Mesodermal cell (in vitro differentiated cells): Measurements from ENCODE around the gene LYZL1.
"Not testable (repeated sequence)": the region's sequence is repeated elsewhere in the genome, so short reads cannot be mapped to it uniquely, and the experiment has no call there.

Experiments used
- H3K27ac ChIP-seq: 2 replicates; pipeline ENCODE4 v1.7.0; 2013; ENCODE audit warnings: mild to moderate bottlenecking, low read depth, low read length, moderate library complexity; ENCODE audit not compliant: severe bottlenecking
- H3K36me3 ChIP-seq: 2 replicates; pipeline ENCODE4 v1.7.1; 2013; ENCODE audit warnings: mild to moderate bottlenecking, low read length, moderate library complexity; ENCODE audit not compliant: control insufficient read depth, insufficient read depth
- H3K4me1 ChIP-seq: one replicate; pipeline ENCODE4 v1.7.1; 2013; ENCODE audit warnings: mild to moderate bottlenecking, low read length; ENCODE audit not compliant: insufficient read depth, control insufficient read depth, poor library complexity, severe bottlenecking
- H3K4me3 ChIP-seq: 2 replicates; pipeline ENCODE4 v1.7.0; 2013; ENCODE audit warnings: low read length, control low read depth, mild to moderate bottlenecking; ENCODE audit not compliant: insufficient read depth, poor library complexity, severe bottlenecking; ENCODE audit errors: extremely low read depth
- H3K9me3 ChIP-seq: 2 replicates; pipeline ENCODE4 v1.7.1; 2013; ENCODE audit warnings: mild to moderate bottlenecking, low read length, moderate library complexity; ENCODE audit not compliant: control insufficient read depth
- WGBS, 2 experiments: methylation state at CpG; one replicate each; pipeline ENCODE4 v1.1.5; 2013; ENCODE audit warnings: missing lambda C conversion rate in 2 of 2; ENCODE audit not compliant: insufficient coverage in 2 of 2; 5-methylcytosine and 5-hydroxymethylcytosine counted together

The LYZL1 gene

DNA sequence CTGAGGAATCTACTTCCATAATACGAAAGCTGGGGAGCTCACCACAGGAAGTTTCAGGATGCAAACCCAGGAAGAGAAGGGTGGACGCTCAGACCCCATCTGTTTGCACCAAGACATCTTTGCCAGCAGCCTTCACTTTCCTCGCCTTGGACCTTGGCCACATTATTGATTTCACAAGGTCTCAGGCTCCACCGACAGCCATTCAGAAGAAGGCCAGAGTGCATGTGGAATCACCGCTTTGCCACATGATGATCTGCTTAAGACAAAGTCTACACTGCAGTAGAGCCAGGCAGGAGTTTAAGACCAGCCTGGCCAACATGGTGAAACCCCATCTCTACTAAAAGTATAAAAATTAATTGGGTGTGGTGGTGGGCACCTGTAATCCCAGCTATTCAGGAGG, 60.0 kb downstream of the LYZL1 start:
- Histone ChIP-seq H3K4me3 (no peak overlapping the region), H3K27ac (no peak overlapping the region), H3K36me3 (no peaks in the 10 kb centered on the region), H3K9me3 (no peaks in the 10 kb centered on the region), H3K4me1 (peaks cover 15% of the 10 kb centered on the region)
- 84 to 95% methylated on average over 5 of the region's 5 CpGs for WGBS, 2 experiments

DNA sequence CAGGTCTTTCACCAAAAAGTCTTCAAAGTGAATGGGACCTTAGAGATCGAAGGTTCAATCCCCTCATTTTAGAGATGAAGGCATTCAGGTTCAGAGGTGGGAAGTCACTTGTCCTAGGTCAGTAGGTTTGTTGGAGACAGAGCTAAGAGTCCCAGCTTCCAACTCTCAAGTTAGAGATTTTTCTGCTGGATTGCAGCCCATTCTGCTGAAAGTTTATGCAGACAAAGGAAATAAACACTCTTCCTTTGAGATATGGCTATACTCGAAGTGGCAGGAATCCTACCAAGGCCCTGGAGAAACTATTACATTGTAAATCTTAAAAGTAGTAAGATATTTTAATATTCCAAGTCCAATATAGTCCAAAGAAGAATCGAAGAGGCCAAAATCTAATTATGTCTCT, 64.4 kb downstream of the LYZL1 start:
- Histone ChIP-seq H3K36me3 (no peaks in the 10 kb centered on the region), H3K9me3 (no peaks in the 10 kb centered on the region), H3K4me3 (no peak overlapping the region), H3K4me1 (peaks cover 7% of the 10 kb centered on the region), H3K27ac (no peak overlapping the region)
- 100% methylated on average over 1 of the region's 3 CpGs; no CpG with 5 or more reads in 1 of the 2 experiments for WGBS, 2 experiments

DNA sequence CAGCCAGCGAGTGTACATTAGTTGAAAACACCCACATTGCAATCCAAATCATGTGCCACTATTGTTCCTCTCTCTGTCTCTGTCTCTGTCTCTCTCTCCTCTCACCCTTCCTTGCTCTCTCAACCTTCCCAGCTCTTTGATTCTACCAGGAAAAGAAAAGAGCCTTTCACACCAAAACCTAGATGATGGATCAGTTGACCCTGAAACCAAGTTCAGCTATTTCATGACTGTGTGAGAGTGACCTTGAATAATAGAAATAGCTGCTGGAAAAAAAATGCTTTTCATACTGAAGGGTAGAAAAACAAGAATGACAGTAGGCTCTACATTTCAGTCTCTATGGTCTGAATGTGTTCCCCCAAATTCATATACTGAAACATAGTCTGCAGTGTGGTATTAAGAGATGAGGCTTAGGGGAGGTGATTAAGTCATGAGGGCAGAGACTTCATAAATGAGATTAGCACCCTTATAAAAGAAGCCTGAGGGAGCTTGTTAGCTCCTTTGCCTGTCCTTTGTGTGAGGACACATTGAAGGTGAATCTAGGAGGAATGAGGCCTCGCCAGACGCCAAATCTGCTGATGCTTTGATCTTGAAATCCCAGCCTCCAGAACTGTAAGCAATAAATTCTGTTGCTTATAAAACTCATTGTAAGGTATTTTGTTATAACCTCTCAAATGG, 65.2 kb downstream of the LYZL1 start:
- no peaks in the 10 kb centered on the region for H3K36me3 ChIP-seq
- H3K9me3 ChIP-seq: no peaks in the 10 kb centered on the region
- H3K27ac ChIP-seq: no peak overlapping the region
- H3K4me3 ChIP-seq: no peak overlapping the region
- 100% methylated on average over 1 of the region's 3 CpGs; no CpG with 5 or more reads in 1 of the 2 experiments for WGBS, 2 experiments
- H3K4me1 ChIP-seq: peaks cover 7% of the 10 kb centered on the region

DNA sequence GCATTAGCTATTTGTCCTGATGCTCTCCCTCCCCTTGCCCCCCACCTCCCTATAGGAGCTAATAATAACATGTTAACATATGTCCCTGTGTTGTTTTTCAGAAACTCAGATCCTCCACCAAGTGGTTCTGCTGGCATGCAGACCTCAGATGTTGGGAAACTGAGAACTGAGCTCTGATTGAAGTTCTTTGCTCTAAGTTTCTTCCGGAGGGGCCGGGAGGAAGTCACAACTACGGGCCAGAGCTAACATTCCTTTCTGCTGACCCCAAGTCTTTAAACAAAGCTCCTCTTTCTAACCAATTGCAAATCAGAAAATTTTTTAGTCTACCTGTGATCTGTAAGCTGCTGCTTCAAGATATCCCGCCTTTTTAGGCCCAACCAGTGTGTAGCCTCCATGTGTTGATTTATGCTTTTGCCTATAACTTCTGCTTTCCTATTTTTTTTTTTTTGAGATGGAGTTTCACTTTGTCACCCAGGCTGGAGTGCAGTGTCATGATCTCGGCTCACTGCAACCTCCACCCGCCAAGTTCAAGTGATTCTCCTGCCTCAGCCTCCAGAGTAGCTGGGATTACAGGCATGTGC, 66.6 kb downstream of the LYZL1 start:
- Histone ChIP-seq H3K4me3 (no peak overlapping the region), H3K36me3 (no peaks in the 10 kb centered on the region), H3K4me1 (peaks cover 7% of the 10 kb centered on the region), H3K27ac (no peak overlapping the region), H3K9me3 (no peaks in the 10 kb centered on the region)
- WGBS, 2 experiments: 86 to 96% methylated on average over 6 of the region's 6 CpGs

DNA sequence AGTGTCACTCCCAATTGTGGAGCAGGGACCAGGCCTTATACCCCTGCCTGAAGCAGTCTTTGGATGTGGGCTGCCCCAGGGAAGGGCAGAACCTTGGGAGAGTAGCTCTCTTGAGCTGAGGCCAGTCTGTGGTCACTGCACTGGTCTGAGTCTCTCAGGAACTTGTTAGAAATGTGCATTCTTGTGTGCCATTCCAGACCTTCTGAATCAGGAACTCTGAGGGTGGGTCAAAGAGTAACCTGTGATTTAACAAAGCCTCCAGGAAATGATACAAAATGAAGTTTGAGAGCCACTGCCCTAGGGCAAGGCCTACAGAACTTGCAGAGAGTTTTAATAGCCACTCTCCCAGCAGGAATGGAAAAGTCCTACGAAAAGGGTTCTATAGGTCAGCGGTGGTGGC, 68.1 kb downstream of the LYZL1 start:
- Histone ChIP-seq H3K4me3 (no peak overlapping the region), H3K9me3 (no peaks in the 10 kb centered on the region), H3K36me3 (no peaks in the 10 kb centered on the region), H3K27ac (no peak overlapping the region), H3K4me1 (peaks cover 7% of the 10 kb centered on the region)
- 93 to 96% methylated on average over 2 of the region's 2 CpGs for WGBS, 2 experiments

- Histone ChIP-seq H3K4me3 (no peak overlapping the region), H3K4me1 (peaks cover 7% of the 10 kb centered on the region), H3K9me3 (no peaks in the 10 kb centered on the region), H3K36me3 (no peaks in the 10 kb centered on the region), H3K27ac (no peak overlapping the region)
- WGBS, 2 experiments: 86 to 93% methylated on average over 10 to 12 of the region's 12 CpGs
Measured at GRCh38 chr10:29358010-29358616, 69.2 kb downstream of the LYZL1 start.

DNA sequence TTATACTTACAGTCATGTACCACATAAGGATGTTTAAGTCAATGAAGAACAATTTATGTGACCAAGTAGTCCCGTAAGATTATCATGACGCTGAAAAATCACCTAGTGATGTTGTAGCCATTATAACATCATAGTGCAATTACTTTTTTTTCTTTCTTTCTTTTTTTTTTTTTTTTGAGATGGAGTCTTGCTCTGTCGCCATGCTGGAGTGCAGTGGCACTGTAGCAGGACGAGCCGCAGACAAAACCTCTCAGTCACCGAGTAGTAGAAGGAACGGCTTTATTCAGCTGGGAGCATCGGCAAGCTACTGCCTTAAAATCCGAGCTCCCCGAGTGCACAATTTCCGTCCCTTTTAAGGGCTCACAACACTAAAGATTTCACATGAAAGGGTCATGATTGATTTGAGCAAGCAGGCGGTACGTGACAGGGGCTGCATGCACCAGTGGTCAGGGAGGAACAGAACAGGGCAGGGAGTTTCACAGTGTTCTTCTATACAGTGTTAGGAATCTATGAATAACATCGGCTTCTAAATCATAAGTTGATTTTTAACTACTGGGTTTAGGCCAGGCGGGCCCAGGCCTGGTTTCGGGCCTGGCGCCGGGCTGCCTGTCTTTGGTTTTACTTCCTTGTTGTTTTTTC, 71.5 kb downstream of the LYZL1 start:
- WGBS, 2 experiments: 87 to 91% methylated on average over 4 to 9 of the region's 18 CpGs
- H3K4me3 ChIP-seq, H3K9me3 ChIP-seq, H3K27ac ChIP-seq, H3K4me1 ChIP-seq, H3K36me3 ChIP-seq: not testable (repeated sequence)
